HG03442 (cell line): ENCODE measurements around the gene ANKRD45.
A peak's percentile ranks its signal among the peaks of the same experiment; 100 is the strongest.
"Not testable (repeated sequence)": the region's sequence is repeated elsewhere in the genome, so short reads cannot be mapped to it uniquely, and the experiment has no call there.

Experiments used
- ATAC-seq: cut with Tn5 transposase; IDR thresholded peaks from one replicate; pipeline ENCODE4 v1.9.1; 2021; ENCODE audit warnings: mild to moderate bottlenecking, moderate library complexity; ENCODE audit not compliant: unreplicated experiment

Gene ANKRD45

DNA sequence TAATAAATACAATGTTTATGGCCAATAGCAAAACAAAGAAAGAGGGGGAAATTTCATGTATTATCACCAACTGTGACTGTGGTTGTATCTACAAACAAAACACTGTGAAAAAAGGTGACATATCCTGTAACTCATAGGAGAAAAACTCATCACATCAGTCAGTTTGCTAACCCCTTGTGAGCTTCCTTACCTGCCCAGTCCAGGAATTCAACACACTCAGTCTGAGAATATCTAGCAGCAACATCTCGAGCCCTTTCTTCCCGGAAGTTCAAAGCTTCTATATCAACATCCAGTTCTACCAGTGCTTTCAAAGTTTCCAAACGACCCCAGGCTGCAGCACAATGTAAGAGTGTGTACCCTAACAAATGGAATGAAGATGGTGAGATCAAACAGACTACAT, 23.0 kb downstream of the ANKRD45 start:
- ATAC-seq = no peak

DNA sequence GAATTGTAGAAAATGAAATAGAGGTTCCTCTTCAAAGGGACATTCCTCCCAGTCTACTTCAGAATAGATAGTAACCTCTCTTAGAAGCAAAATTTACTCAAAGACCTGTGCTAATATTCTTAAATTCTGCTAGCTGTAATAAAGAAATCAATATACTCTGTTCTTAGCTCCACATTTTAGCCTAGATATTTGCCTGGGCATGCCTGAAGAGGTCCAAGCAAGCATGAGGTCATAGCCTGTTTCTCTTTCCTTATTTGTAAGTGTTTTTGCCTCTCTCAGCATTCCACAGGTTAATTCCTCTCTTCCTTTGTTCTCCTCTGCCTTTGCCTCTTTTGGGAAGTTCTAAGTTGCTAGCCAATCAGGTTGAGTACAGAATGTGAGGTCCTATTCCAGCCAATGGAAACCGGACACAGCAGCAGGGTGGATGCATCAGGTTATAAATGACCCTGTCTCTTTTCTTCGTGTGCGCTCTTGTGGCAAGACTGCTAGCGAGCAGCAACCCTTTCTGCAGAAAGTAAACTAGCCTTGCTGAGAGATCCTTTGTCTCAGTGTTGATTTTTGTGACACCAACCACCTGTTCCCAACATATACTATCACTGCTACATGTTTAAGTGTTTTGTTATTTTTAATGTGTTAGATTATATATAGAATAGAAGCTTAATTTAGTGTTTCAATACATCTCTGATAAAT, 27.1 kb downstream of the ANKRD45 start:
- ATAC-seq = not testable (repeated sequence)

DNA sequence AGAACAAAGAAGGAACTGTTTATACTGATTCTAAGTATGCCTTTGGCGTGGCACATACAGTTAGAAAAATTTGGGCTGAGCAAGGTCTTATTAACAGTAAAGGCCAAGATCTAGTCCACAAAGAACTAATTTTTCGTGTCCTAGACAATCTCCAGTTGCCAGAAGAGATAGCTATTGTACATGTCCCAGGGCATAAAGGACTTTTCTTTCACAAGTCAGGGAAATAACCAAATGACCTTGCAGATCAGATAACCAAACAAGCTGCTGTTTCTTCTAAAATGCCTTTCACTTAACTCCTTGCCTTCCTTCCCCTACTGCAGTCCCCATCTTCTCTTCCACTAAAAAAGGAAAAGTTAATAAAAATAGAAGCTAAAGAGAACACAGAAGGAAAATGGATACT, 30.5 kb downstream of the ANKRD45 start:
- no peak for ATAC-seq

DNA sequence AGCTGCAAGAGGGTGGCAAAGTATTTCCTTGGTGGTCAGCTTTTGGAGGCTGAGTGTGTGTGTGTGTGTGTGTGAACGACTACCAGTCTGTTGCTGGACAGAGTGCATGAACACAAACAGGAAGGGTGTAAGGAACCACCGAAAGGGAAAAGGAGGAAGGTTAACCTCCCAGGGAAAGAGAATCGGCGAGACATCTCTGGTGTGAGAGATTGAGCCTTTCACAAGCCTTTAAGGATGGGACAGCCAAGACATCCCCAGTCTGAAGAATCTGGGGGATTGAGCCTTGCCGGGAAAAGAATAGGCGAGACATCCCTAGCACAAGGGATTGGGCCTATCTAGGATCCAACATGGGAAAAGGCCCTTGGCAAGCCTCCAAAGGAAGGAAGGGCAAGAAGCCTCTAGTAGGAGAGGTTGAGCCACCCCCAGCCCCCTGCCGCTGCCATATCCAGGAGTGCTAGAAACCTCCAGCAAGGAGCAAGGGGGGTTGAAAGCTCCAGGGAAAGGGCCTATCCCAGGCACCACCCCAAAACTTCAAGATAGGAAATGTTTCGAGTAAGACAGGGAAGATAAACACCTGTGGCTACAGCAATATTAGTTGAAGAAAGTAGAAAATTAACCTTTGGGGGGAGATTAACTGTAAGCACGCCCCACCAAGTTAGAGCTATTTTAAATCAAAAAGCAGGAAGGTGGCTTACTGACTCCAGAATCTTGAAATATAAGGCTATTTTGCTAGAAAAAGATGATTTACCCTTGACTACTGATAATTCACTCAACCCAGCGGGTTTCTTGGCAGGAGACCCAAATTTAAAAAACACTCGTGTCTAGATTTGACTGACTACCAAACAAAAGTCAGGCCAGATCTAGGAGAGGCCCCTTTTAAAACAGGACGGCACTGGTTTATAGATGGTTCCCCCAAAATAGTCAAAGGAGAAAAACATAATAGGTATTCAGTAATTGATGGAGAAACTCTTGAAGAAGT, 31.3 kb downstream of the ANKRD45 start:
- ATAC-seq = no peak

DNA sequence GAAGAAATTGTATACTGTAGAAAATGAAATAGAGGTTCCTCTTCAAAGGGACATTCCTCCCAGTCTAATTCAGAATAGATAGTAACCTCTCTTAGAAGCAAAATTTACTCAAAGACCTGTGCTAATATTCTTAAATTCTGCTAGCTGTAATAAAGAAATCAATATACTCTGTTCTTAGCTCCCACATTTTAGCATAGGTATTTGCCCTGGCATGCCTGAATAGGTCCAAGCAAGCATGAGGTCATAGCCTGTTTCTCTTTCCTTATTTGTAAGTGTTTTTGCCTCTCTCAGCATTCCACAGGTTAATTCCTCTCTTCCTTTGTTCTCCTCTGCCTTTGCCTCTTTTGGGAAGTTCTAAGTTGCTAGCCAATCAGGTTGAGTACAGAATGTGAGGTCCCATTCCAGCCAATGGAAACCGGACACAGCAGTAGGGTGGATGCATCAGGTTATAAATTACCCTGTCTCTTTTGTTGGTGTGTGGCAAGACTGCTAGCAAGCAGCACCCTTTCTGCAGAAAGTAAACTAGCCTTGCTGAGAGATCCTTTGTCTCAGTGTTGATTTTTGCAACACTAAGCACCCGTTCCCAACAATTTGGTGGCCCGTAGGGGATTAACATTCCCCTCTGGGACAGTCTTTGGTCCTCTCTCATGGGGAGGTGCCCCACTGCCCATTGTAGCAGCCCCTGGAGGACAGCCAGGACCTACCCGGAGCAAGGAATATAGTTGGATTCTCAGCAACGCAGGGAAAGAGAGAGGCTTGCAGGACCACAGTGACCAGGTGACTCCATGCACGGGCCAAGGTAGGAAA, 32.2 kb downstream of the ANKRD45 start:
- not testable (repeated sequence) for ATAC-seq

DNA sequence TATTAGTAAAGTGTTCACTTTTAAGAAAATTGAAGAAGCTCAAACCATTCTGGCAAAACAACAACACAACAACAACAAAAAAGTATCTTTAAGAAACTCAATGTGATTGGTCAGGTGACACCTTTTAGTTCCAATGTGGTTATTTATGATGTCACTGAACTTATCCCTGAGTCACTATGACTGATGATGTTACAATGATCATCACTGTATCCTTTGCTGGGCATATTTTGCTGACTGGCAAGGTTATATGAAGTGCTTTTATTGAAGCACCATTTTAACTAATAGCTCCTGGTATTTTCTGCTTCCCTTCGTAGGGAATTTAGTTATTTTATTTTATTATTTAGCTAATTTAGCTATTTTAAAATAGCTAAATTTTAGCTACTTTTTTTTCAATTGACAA, 34.5 kb downstream of the ANKRD45 start, which contains the start of gene TEX50:
Gene TEX50, plus strand, starts transcription at position 223 of the 400 bp plus-strand sequence. CDS start 184 bp downstream, outside the sequence.
- no peak for ATAC-seq

DNA sequence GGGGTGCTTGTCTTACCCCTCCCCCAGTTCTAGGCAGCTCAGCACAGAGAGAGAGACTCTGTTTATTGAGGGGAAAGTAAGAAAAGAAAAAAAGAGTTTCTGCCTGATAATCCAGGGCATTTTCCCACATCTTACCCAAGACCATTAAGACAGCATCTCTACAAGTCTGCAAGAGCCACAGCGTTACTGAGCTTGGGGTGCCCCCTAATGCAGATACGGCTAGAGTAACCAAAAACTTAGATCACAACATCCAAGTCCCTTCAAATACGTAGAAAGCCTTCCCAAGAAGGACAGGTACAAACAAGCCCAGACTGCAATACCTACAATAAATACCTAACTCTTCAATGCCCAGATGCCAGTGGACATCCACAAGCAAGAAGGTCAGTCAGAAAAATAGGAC, 40.8 kb downstream of the ANKRD45 start:
- ATAC-seq = no peak

DNA sequence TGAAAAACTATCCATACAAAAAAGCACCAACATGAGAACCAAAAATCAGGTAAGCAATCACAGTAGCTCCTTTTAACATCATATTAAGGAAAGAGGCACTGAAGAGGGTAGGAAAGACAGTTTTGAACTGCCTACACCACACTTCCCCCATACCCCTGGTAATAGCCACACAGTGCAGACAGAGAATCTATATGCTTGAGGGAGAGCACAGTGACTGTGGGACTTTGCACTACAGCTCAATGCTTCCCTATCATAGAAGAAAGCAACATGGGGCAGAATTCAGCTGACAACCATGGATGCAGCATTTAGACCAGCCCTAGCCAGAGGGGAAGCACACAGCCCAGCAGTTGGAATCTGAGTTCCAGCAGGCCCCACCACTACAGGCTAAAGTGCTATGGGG, 42.4 kb downstream of the ANKRD45 start:
- ATAC-seq = no peak

DNA sequence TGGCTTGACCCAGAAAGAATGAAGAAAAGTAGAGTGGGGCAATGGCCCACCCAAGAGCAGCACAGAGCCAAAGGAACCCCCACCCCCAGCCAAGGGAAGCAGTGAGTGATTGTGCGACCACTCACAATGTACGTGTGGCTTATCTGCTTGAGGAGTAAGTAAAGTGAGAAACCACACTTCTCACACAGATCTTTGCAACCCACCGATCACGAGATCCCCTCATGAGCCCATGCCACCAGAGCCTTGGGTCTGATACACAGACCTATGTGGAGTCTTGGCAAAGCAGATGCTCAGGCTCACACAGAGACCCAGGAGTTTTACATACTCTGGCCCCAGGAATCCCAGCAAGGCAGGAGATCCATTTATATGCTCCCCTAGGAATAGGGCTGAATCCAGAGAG, 52.8 kb downstream of the ANKRD45 start:
- no peak for ATAC-seq

DNA sequence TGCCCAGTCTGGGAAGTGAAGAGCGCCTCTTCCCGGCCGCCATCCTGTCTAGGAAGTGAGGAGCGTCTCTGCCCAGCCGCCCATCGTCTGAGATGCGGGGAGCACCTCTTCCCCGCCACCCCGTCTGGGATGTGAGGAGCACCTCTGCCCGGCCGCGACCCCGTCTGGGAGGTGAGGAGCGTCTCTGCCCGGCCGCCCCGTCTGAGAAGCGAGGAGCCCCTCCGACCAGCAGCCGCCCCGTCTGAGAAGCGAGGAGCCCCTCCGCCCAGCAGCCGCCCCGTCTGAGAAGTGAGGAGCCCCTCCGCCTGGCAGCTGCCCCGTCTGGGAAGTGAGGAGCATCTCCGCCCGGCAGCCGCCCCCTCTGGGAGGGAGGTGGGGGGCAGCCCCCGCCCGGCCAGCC, 56.6 kb downstream of the ANKRD45 start:
- not testable (repeated sequence) for ATAC-seq

DNA sequence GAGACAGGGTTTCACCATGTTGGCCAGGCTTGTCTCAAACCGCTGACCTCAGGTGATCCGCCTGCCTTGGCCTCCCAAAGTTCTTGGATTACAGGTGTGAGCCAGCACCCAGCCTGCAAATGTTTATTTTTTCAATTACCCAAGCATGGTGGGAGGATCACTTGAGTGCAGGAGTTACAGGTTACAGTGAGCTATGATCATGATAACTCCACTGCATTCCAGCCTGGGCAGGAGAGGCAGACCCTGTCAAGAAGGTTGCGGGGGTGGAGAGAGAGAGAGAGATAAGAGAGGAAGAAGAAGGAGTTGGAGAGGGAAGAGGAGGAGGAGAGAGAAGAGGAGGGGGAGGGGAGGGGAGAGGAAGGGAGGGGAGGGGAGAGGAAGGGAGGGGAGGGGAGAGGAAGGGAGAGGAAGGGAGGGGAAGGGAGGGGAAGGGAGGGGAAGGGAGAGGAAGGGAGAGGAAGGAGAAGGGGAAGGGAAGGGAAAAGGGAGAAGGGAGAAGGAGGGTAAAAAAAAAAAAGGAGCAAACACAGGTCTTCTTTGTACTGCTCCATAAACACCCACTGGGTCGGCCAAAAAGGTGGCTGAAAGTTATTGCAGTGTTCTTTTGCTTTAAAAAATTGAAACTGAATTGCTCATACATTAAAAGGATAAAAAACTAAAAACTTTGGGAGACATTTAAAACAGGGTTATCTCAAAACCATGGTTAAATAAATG, 61.0 kb downstream of the ANKRD45 start:
- ATAC-seq = no peak

DNA sequence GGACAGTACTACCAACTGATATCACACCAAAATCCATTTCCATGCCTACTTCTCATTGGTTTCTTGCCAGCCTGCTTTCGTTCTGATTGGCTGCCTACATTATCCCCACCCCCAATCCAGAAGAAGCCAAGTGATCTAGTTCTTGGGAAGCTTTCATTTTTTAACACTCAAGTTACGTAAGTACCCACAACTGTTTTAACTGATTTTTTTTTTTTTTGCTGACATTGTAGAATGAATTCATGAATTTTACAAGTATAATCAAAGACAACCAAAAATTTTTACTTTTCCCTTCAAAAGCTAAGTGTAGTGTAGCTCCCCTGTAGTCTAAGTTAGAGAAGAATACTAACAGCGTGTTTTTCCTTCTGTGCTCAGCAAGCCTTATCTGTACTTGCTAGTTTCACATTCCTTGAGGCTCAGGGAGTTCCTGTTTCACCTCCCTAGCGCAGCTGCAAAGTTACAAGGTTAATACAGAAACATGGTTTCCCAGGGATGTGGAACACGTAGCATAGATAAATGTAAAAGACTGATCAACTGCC, 66.5 kb downstream of the ANKRD45 start, which contains the start of gene SLC9C2:
Gene SLC9C2, minus strand, starts transcription at position 17 of the 536 bp plus-strand sequence. CDS start 1,296 bp downstream, outside the sequence.
- no peak for ATAC-seq

DNA sequence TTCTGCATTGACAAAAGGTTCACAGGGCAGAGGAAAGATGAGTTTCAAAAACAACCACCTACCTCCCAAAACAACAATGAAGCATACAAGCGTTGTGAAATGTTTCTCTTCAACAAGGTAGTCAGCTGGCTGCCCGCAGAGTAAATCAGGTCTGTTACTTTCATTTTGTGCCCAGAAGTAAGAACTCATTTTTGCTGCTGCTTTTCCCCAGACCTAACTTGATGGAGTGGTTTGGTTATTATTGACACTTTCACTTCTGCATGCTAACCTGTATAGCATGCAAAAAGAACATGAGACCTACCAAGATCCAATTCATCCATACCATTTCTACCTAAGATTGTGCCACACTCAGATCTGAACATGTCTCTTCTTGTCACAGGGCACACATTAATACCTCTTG, 68.1 kb downstream of the ANKRD45 start:
- peak; percentile 81 for ATAC-seq

DNA sequence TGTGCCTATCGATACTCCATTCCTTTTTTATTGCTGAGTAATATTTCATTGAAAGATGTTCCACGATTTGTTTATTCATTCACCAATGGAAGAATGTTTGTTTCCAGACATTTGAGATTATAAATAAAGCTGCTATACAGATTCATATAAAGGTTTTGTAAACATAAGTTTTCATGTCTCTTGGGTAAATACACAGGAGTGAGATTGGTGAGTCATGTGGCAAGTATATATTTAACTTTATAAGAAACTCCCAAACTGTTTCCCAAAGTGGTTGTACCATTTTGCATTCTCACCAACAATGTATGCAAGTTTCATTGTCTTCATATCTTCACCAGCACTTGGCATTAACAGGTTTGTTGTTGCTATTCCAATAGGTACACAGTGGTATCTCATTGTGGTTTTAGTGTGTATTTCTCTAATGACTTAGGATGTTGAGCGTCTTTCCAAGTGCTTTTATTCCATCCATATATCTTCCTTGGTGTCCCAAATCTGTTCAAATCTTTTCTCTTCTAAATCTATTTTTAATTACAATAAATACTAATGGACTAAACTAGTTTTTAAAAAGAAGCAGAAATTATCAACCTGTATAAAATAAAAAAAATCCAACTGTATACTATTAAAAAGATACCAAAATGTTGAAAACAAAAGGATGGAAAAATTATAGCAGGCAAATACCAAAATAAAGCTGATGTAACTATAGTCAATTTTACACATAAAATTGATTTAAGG, 73.4 kb downstream of the ANKRD45 start:
- ATAC-seq = no peak

DNA sequence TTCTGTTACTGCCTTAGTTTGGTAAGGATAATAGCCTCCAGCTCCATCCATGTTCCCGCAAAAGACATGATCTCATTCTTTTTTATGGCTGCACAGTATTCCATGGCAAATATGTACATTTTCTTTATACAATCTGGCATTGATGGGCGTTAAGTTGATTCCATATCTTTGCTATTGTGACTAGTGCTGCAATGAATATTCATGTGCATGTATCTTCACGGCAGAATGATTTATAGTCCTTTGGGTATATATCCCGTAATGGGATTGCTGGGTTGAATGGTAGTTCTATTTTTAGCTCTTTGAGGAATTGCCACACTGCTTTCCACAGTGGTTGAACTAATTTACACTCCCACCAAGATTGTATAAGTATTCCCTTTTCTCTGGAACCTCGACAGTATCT, 78.5 kb downstream of the ANKRD45 start:
- not testable (repeated sequence) for ATAC-seq

DNA sequence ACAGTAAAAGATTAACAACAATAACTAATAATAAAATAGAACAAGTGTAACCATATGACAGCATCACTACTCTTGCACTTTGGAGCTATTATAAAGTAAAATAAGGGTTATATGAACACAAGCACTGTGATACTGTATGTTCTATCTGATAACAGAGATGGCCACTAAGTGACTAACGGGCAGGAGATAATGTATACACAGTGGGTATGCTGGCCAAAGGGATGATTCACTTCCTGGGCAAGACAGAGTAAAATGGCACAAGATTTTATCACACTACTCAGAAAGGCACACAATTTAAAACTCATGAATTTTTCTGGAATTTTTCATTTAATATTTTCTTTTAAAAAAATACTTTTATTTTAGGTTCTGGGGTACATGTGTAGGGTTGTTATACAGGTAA, 79.1 kb downstream of the ANKRD45 start:
- ATAC-seq = no peak

DNA sequence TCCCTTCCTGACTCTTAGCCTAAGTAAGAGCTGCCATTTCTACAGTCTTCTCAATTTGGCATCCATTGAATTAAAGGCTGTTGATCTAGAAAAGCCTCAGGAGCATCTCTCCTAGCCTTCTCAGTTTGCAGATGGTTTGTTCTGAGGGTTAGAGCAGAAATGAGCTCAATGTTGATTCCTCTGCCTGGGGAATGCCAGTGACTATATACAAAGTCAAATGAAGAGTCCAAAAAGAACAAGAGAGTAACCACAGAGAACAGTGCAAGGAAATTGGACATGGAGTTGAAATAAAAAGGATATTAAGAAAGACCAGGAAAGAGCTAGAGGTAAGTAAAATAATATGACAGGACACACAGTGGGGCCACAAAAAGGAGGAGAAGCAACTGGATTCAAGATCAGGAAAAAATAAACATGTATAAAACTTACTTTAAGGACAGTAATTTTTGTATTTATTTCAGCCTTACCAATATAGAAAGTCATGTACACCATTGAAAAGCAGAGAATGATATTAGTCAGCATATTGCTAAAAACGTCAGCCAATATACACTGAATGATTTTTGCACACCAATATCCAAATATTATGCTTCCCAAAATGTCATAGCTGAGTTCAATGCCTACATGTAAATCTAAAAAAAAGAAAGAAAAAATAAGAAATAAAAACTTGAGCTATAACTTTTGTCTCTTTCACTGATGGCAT, 88.1 kb downstream of the ANKRD45 start:
- no peak for ATAC-seq

DNA sequence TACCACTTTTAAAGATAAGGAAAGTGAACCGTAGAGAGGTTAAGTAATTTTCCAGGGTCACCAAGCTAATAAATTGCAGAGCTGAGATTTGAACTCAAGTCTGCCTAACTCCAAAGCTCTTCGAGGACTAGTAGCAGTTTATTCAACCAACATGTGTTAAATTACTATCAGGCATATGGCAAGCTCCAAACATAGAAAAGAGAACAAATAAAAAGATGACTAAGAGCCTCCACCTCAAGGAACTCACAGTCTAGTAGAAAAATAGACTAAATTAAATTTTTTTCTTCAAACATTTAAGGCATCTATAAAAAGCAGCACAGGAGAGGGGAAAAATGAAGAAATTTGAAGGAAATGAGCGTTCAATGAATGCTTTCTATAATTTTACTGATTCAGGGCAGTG, 89.0 kb downstream of the ANKRD45 start:
- no peak for ATAC-seq

DNA sequence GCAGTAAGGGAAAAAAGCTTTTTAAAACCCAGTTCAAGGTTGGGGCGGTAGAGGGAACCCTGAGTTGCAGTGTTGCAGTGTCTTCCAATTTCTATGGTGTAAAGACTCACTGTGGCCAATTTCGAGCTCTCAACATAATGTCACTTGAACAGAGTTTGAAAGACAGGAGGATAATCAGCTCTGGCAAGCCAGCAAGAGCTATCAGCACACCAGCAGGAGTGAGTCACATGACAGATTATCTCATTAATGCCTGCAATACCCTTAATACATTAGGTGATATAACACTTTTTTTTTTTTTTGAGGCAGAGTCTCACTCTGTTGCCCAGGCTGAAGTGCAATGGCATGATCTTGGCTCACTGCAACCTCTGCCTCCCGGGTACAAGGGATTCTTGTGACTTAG, 89.6 kb downstream of the ANKRD45 start:
- no peak for ATAC-seq
